ENCODE measurements around the gene SERINC2. TPM values are rescaled to one million over a fixed set of nuclear protein-coding genes. Genes with fewer than 3 reads are reported as not detected.

The SERINC2 gene
- total and polyA plus RNA-seq, 2 of the 8 experiments (the other 6 are each of a cell fraction or from before 2014, with no cell fraction given): 31.4 to 60.0 TPM

DNA sequence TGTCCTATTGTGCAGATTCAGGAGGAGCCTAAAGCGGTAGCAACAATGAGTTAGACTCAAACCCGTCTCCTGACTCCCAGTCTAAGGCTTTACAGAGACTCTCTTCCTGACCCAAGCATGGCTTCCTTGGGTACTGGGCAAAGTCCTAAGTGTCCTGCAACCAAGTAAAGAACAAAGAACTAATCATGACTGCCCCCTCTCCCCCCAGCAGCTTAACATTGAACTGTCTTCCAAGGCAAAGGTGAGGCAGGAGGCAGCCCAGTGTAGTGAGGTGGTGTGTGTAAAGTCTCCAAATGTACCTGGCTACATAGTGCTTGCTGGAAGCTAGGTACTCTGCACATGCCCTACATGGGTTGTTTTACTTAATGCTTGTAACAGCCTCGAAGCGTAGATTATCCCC lies 42.4 kb upstream of the SERINC2 start (continued):
- TF ChIP-seq CHD7 (IDR thresholded peaks at IDR 0.05; ENCODE audit: insufficient replicate concordance, low read length) (no peak), POLR2AphosphoS5 (IDR thresholded peaks at IDR 0.05; ENCODE audit: low read depth, low read length) (no peak; the same call in 1 of the 2 replicates), FOSL1 (IDR thresholded peaks at IDR 0.05; ENCODE audit: insufficient read depth, low read depth, low read length) (no peak), CREB1 (IDR thresholded peaks at IDR 0.05) (no peak), SIN3A (conservative IDR thresholded peaks at IDR 0.05 in 1 of 2, IDR thresholded peaks at IDR 0.05 in 1 of 2; ENCODE audit: low read depth in 1 of 2, low read length in 2 of 2) (no peak), TEAD4 (IDR thresholded peaks at IDR 0.05; ENCODE audit: low read depth, low read length) (no peak), CEBPB (IDR thresholded peaks at IDR 0.05; ENCODE audit: low read depth, low read length) (no peak), CHD2 (IDR thresholded peaks at IDR 0.05; ENCODE audit: low read length) (no peak)
